ENCODE data around the gene TMED6.

DNA sequence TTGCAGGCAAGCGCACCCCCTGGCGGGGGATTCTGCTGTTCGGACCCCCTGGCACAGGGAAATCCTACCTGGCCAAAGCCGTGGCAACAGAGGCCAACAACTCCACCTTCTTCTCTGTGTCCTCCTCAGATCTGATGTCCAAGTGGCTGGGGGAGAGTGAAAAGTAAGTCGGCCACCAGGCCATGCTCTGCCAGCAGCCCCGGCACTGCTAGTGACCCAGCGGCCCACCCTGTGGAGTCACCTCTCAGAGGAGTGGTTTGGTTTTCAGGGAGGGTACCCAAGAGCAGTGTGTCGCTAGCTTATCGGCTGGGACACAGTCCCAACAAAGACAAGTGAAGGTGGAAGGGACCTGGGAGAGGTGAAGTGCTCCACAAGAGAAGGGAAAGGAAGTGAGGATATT is 32.2 kb downstream of the TMED6 start:
- TF ChIP-seq EZH2 (IDR thresholded peaks at IDR 0.05; ENCODE audit: low read depth, unreplicated experiment) (no peak), POLR2AphosphoS5 (IDR thresholded peaks at IDR 0.05; ENCODE audit: low read depth) (no peak), JUNB (IDR thresholded peaks at IDR 0.05; ENCODE audit: unreplicated experiment) (no peak), EZH2phosphoT487 (IDR thresholded peaks at IDR 0.05; ENCODE audit: unreplicated experiment) (no peak), STAT1 (IDR thresholded peaks at IDR 0.05; ENCODE audit: unreplicated experiment) (no peak), NANOG (IDR thresholded peaks at IDR 0.05; ENCODE audit: borderline replicate concordance) (no peak), CREB1 (CRISPR knock-in tag; IDR thresholded peaks at IDR 0.05; ENCODE audit: low read depth) (no peak), ZNF331 (CRISPR knock-in tag; IDR thresholded peaks at IDR 0.05; ENCODE audit: low read depth) (no peak), ZNF114 (CRISPR knock-in tag; IDR thresholded peaks at IDR 0.05) (no peak)
- TF ChIP-seq, protein P1, sequence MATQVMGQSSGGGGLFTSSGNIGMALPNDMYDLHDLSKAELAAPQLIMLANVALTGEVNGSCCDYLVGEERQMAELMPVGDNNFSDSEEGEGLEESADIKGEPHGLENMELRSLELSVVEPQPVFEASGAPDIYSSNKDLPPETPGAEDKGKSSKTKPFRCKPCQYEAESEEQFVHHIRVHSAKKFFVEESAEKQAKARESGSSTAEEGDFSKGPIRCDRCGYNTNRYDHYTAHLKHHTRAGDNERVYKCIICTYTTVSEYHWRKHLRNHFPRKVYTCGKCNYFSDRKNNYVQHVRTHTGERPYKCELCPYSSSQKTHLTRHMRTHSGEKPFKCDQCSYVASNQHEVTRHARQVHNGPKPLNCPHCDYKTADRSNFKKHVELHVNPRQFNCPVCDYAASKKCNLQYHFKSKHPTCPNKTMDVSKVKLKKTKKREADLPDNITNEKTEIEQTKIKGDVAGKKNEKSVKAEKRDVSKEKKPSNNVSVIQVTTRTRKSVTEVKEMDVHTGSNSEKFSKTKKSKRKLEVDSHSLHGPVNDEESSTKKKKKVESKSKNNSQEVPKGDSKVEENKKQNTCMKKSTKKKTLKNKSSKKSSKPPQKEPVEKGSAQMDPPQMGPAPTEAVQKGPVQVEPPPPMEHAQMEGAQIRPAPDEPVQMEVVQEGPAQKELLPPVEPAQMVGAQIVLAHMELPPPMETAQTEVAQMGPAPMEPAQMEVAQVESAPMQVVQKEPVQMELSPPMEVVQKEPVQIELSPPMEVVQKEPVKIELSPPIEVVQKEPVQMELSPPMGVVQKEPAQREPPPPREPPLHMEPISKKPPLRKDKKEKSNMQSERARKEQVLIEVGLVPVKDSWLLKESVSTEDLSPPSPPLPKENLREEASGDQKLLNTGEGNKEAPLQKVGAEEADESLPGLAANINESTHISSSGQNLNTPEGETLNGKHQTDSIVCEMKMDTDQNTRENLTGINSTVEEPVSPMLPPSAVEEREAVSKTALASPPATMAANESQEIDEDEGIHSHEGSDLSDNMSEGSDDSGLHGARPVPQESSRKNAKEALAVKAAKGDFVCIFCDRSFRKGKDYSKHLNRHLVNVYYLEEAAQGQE (IDR thresholded peaks at IDR 0.05; ENCODE audit: unreplicated experiment): no peak
- TF ChIP-seq, protein P2, sequence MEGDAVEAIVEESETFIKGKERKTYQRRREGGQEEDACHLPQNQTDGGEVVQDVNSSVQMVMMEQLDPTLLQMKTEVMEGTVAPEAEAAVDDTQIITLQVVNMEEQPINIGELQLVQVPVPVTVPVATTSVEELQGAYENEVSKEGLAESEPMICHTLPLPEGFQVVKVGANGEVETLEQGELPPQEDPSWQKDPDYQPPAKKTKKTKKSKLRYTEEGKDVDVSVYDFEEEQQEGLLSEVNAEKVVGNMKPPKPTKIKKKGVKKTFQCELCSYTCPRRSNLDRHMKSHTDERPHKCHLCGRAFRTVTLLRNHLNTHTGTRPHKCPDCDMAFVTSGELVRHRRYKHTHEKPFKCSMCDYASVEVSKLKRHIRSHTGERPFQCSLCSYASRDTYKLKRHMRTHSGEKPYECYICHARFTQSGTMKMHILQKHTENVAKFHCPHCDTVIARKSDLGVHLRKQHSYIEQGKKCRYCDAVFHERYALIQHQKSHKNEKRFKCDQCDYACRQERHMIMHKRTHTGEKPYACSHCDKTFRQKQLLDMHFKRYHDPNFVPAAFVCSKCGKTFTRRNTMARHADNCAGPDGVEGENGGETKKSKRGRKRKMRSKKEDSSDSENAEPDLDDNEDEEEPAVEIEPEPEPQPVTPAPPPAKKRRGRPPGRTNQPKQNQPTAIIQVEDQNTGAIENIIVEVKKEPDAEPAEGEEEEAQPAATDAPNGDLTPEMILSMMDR (conservative IDR thresholded peaks at IDR 0.05; ENCODE audit: low read depth in 2 of 2): peak in 1 of 2 experiments; percentile 34; a peak in 2 of 4 replicates
- TF ChIP-seq, protein P3, sequence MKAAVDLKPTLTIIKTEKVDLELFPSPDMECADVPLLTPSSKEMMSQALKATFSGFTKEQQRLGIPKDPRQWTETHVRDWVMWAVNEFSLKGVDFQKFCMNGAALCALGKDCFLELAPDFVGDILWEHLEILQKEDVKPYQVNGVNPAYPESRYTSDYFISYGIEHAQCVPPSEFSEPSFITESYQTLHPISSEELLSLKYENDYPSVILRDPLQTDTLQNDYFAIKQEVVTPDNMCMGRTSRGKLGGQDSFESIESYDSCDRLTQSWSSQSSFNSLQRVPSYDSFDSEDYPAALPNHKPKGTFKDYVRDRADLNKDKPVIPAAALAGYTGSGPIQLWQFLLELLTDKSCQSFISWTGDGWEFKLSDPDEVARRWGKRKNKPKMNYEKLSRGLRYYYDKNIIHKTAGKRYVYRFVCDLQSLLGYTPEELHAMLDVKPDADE (IDR thresholded peaks at IDR 0.05): no peak
- TF ChIP-seq, protein P4, sequence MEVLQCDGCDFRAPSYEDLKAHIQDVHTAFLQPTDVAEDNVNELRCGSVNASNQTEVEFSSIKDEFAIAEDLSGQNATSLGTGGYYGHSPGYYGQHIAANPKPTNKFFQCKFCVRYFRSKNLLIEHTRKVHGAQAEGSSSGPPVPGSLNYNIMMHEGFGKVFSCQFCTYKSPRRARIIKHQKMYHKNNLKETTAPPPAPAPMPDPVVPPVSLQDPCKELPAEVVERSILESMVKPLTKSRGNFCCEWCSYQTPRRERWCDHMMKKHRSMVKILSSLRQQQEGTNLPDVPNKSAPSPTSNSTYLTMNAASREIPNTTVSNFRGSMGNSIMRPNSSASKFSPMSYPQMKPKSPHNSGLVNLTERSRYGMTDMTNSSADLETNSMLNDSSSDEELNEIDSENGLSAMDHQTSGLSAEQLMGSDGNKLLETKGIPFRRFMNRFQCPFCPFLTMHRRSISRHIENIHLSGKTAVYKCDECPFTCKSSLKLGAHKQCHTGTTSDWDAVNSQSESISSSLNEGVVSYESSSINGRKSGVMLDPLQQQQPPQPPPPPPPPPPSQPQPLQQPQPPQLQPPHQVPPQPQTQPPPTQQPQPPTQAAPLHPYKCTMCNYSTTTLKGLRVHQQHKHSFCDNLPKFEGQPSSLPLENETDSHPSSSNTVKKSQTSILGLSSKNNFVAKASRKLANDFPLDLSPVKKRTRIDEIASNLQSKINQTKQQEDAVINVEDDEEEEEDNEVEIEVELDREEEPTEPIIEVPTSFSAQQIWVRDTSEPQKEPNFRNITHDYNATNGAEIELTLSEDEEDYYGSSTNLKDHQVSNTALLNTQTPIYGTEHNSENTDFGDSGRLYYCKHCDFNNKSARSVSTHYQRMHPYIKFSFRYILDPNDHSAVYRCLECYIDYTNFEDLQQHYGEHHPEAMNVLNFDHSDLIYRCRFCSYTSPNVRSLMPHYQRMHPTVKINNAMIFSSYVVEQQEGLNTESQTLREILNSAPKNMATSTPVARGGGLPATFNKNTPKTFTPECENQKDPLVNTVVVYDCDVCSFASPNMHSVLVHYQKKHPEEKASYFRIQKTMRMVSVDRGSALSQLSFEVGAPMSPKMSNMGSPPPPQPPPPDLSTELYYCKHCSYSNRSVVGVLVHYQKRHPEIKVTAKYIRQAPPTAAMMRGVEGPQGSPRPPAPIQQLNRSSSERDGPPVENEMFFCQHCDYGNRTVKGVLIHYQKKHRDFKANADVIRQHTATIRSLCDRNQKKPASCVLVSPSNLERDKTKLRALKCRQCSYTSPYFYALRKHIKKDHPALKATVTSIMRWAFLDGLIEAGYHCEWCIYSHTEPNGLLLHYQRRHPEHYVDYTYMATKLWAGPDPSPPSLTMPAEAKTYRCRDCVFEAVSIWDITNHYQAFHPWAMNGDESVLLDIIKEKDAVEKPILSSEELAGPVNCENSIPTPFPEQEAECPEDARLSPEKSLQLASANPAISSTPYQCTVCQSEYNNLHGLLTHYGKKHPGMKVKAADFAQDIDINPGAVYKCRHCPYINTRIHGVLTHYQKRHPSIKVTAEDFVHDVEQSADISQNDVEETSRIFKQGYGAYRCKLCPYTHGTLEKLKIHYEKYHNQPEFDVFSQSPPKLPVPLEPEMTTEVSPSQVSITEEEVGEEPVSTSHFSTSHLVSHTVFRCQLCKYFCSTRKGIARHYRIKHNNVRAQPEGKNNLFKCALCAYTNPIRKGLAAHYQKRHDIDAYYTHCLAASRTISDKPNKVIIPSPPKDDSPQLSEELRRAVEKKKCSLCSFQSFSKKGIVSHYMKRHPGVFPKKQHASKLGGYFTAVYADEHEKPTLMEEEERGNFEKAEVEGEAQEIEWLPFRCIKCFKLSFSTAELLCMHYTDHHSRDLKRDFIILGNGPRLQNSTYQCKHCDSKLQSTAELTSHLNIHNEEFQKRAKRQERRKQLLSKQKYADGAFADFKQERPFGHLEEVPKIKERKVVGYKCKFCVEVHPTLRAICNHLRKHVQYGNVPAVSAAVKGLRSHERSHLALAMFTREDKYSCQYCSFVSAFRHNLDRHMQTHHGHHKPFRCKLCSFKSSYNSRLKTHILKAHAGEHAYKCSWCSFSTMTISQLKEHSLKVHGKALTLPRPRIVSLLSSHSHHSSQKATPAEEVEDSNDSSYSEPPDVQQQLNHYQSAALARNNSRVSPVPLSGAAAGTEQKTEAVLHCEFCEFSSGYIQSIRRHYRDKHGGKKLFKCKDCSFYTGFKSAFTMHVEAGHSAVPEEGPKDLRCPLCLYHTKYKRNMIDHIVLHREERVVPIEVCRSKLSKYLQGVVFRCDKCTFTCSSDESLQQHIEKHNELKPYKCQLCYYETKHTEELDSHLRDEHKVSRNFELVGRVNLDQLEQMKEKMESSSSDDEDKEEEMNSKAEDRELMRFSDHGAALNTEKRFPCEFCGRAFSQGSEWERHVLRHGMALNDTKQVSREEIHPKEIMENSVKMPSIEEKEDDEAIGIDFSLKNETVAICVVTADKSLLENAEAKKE (CRISPR knock-in tag; IDR thresholded peaks at IDR 0.05): no peak

All from GM23338 (cell line).